B cell (primary cell): Measurements from ENCODE around the gene GNG2. TPM values are rescaled to one million over a fixed set of nuclear protein-coding genes. Genes with fewer than 3 reads are reported as not detected.

Experiments used
- ATAC-seq: fragments of 200-7000 bp; cut with Tn5 transposase; one replicate; pipeline ENCODE4 v1.10.0; 2021; ENCODE audit warnings: low read depth, mild to moderate bottlenecking, moderate number of reproducible peaks, moderate library complexity
- CTCF ChIA-PET: fragments of 350-600 bp; sonication (Branson Sonifier 250); formaldehyde crosslinking; loops from one replicate; lab custom pipeline; 2021; ENCODE audit warnings: antibody characterized with exemption, inconsistent platforms; lab: Charles Lee
- POLR2A ChIA-PET: fragments of 350-600 bp; sonication (Branson Sonifier 250); formaldehyde crosslinking; loops from one replicate; lab custom pipeline; 2021; ENCODE audit warnings: antibody characterized with exemption; lab: Charles Lee
- DNase-seq: peaks from one replicate; pipeline ENCODE4 v3.0.0; 2013
- H2AFZ ChIP-seq: 2 replicates; pipeline ENCODE4 v1.6.1; 2012; ENCODE audit warnings: mild to moderate bottlenecking, low read depth, low read length; ENCODE audit not compliant: insufficient read depth, poor library complexity, severe bottlenecking
- H3K27ac ChIP-seq, 2 donors: 1 replicate in 1 of 2; 2 replicates in 1 of 2; pipeline ENCODE4 v1.5.1; 2012 to 2013; ENCODE audit warnings: low read length in 2 of 2, mild to moderate bottlenecking in 2 of 2, moderate library complexity in 1 of 2
- H3K27me3 ChIP-seq, 4 experiments: fragments of 200-600 bp in 1 of 4; sonication (generic) in 1 of 4; replicated peaks in 1 of 4; 1 replicate in 2 of 4; 2 replicates in 2 of 4; pipeline versions ENCODE4 v1.6.1 to v1.7.0; 2013 to 2016; ENCODE audit warnings: low read length in 3 of 4, mild to moderate bottlenecking in 2 of 4, mixed read lengths in 1 of 4, moderate library complexity in 1 of 4; ENCODE audit not compliant: insufficient read depth in 4 of 4, control insufficient read depth in 3 of 4; ENCODE audit errors: control extremely low read depth in 1 of 4
- H3K36me3 ChIP-seq, 2 experiments: replicated peaks in 1 of 2; 1 replicate in 1 of 2; 2 replicates in 1 of 2; pipeline versions ENCODE4 v1.6.1 to v1.7.1; 2013; ENCODE audit warnings: low read length in 1 of 2; ENCODE audit not compliant: insufficient read depth in 2 of 2, control insufficient read depth in 1 of 2; ENCODE audit errors: control extremely low read depth in 1 of 2, extremely low read depth in 1 of 2
- H3K4me1 ChIP-seq, 2 donors: fragments of 200-600 bp in 1 of 2; sonication (generic) in 1 of 2; 1 replicate in 1 of 2; 2 replicates in 1 of 2; pipeline versions ENCODE4 v1.5.1 to v1.6.1; 2013 to 2017; ENCODE audit warnings: low read length in 2 of 2; ENCODE audit not compliant: control insufficient read depth in 2 of 2, insufficient read depth in 2 of 2
- H3K4me2 ChIP-seq: replicated peaks from 2 replicates; pipeline ENCODE3; 2012; ENCODE audit warnings: mild to moderate bottlenecking, low read depth, low read length; ENCODE audit not compliant: poor library complexity, severe bottlenecking
- H3K4me3 ChIP-seq, 5 experiments: fragments of 200-600 bp in 1 of 5; sonication (generic) in 1 of 5; 1 replicate in 3 of 5; 2 replicates in 2 of 5; pipeline versions ENCODE4 v1.5.1 to v1.7.0; 2011 to 2016; ENCODE audit warnings: low read length in 4 of 5, mild to moderate bottlenecking in 4 of 5, low read depth in 2 of 5, control low read depth in 1 of 5, moderate library complexity in 1 of 5; ENCODE audit not compliant: insufficient read depth in 1 of 5; ENCODE audit errors: control extremely low read depth in 1 of 5, extremely low read depth in 1 of 5
- H3K79me2 ChIP-seq: fragments of 200-600 bp; sonication (generic); one replicate; pipeline ENCODE4 v1.6.0; 2016; ENCODE audit warnings: low read length; ENCODE audit not compliant: control insufficient read depth, insufficient read depth
- H3K9ac ChIP-seq: fragments of 200-600 bp; sonication (generic); 2 replicates; pipeline ENCODE4 v1.6.1; 2017; ENCODE audit warnings: mild to moderate bottlenecking, low read length, moderate library complexity
- H3K9me3 ChIP-seq, 3 donors: one replicate each; pipeline versions ENCODE4 v1.6.1 to v1.7.1; 2013; ENCODE audit warnings: low read length in 2 of 3; ENCODE audit not compliant: control insufficient read depth in 2 of 3, insufficient read depth in 1 of 3; ENCODE audit errors: control extremely low read depth in 1 of 3
- H4K20me1 ChIP-seq: 2 replicates; pipeline ENCODE4 v1.6.0; 2012; ENCODE audit warnings: mild to moderate bottlenecking, low read length; ENCODE audit not compliant: insufficient read depth, control insufficient read depth, poor library complexity, severe bottlenecking
- H3K27ac Mint-ChIP-seq: one replicate; pipeline ENCODE4 v1.8.0; 2021; ENCODE audit warnings: mixed read lengths
- H3K27me3 Mint-ChIP-seq: one replicate; pipeline ENCODE4 v1.8.0; 2021; ENCODE audit warnings: mixed read lengths
- H3K4me1 Mint-ChIP-seq: one replicate; pipeline ENCODE4 v1.8.0; 2021; ENCODE audit warnings: mixed read lengths
- H3K4me3 Mint-ChIP-seq: one replicate; pipeline ENCODE4 v1.8.0; 2021; ENCODE audit warnings: mixed read lengths
- H3K9me3 Mint-ChIP-seq: one replicate; pipeline ENCODE4 v1.8.0; 2022; ENCODE audit warnings: mixed read lengths; ENCODE audit not compliant: insufficient read depth
- CTCF ChIP-seq: fragments of 200-600 bp; IDR thresholded peaks from one replicate; pipeline ENCODE4 v1.8.0; 2022; ENCODE audit warnings: antibody characterized with exemption, mild to moderate bottlenecking
- EZH2 ChIP-seq: IDR thresholded peaks from 2 replicates; pipeline ENCODE4 v1.6.1; 2012; ENCODE audit warnings: borderline replicate concordance, low read depth, mild to moderate bottlenecking, moderate library complexity, low read length; ENCODE audit not compliant: insufficient read depth, poor library complexity, severe bottlenecking
- WGBS: methylation state at CpG from one replicate; pipeline ENCODE4 v1.1.5; 2013; ENCODE audit warnings: missing lambda C conversion rate; ENCODE audit not compliant: insufficient coverage; 5-methylcytosine and 5-hydroxymethylcytosine counted together
- intact Hi-C: fragments of 100-400 bp; cut with micrococcal nuclease; formaldehyde crosslinking; loops from one replicate; pipeline ENCODE4 v1.10.0; 2022
- polyA plus RNA-seq: library from polyadenylated mRNA; depleted of rRNA; stranded (reverse); fragments of >200 nt; gene quantifications from 2 replicates; pipeline ENCODE4 v1.2.3, GENCODE V29; 2012
- total RNA-seq, 2 donors: library from RNA; stranded (reverse); fragments of 120-200 nt in 1 of 2; gene quantifications; 1 replicate in 1 of 2; 2 replicates in 1 of 2; pipeline versions ENCODE4 v1.2.3 to v1.2.4, GENCODE V29; 2013 to 2022

Gene GNG2
- total and polyA plus RNA-seq, 2 donors (not counting 1 experiment from before 2014, with no cell fraction given), result 21.9 to 57.6 TPM

GRCh38 chr14:51959928-51960327, 99.5 kb downstream of the GNG2 start:
- Mint-ChIP-seq H3K4me3 (no peak overlapping the region), H3K9me3 (peaks cover 18% of the 10 kb centered on the region), H3K4me1 (peaks cover 14% of the 10 kb centered on the region), H3K27me3 (no peaks in the 10 kb centered on the region), H3K27ac (no peak overlapping the region)
- no peak overlapping the region for H2AFZ ChIP-seq
- POLR2A ChIA-PET, result no interaction called here
- no CpG with 5 or more reads among the region's 1 CpG for WGBS
- TF ChIP-seq EZH2, result no peak
- TF ChIP-seq CTCF, result no peak
- H3K4me1 ChIP-seq, result no peaks in the 10 kb centered on the region
- H3K36me3 ChIP-seq, result peaks cover 6 to 44% of the 10 kb centered on the region in 2 experiments
- no peak for ATAC-seq
- H3K9me3 ChIP-seq, result peaks cover 0 to 14% (median 3%) of the 10 kb centered on the region in 3 donors
- H3K4me3 ChIP-seq, result no peak overlapping the region
- no peaks in the 10 kb centered on the region for H3K27me3 ChIP-seq
- H3K4me2 ChIP-seq, result no peak overlapping the region
- DNase-seq, result no peak
- H3K9ac ChIP-seq, result no peak overlapping the region
- intact Hi-C loops, result no loop called here
- CTCF ChIA-PET, result no interaction called here
- H3K79me2 ChIP-seq, result peaks cover 4% of the 10 kb centered on the region
- H4K20me1 ChIP-seq, result no peaks in the 10 kb centered on the region
- H3K27ac ChIP-seq, result no peak overlapping the region

- Histone ChIP-seq H3K4me3 (no peak overlapping the region), H3K27ac (no peak overlapping the region), H3K9ac (no peak overlapping the region), H4K20me1 (no peaks in the 10 kb centered on the region), H3K4me2 (no peak overlapping the region), H3K9me3 (peaks cover 0 to 14% (median 3%) of the 10 kb centered on the region in 3 donors), H3K27me3 (no peaks in the 10 kb centered on the region), H3K79me2 (peaks cover 4% of the 10 kb centered on the region), H2AFZ (no peak overlapping the region), H3K4me1 (no peaks in the 10 kb centered on the region), H3K36me3 (peaks cover 6 to 37% of the 10 kb centered on the region in 2 experiments)
- ChIA-PET CTCF (no interaction called here), POLR2A (no interaction called here)
- TF ChIP-seq EZH2 (no peak), CTCF (no peak)
- Mint-ChIP-seq H3K9me3 (peaks cover 18% of the 10 kb centered on the region), H3K4me3 (no peak overlapping the region), H3K4me1 (peaks cover 14% of the 10 kb centered on the region), H3K27me3 (no peaks in the 10 kb centered on the region), H3K27ac (no peak overlapping the region)
- DNase-seq (no peak), ATAC-seq (no peak)
- intact Hi-C loops, result no loop called here
Observed at GRCh38 chr14:51960866-51961265, 100.5 kb downstream of the GNG2 start.
